Thymus (tissue), 11 donors: ENCODE data around the gene CCIN. TPM values are rescaled to one million over a fixed set of nuclear protein-coding genes. Genes with fewer than 3 reads are reported as not detected.

Source experiments
- DNase-seq, 9 donors: peaks; one replicate each; pipeline ENCODE4 v3.0.0-alpha.2; 2013; ENCODE audit warnings: low spot score in 9 of 9, low read depth in 6 of 9, missing footprints in 1 of 9
- H3K27ac ChIP-seq, 2 donors: one replicate each; pipeline ENCODE4 v1.5.1; 2013; ENCODE audit warnings: control low read depth in 1 of 2, low read depth in 1 of 2, low read length in 1 of 2, mild to moderate bottlenecking in 1 of 2, moderate library complexity in 1 of 2
- H3K27me3 ChIP-seq, 2 donors: one replicate each; pipeline ENCODE4 v1.5.1; 2013; ENCODE audit warnings: low read length in 1 of 2; ENCODE audit not compliant: control insufficient read depth in 2 of 2, insufficient read depth in 1 of 2
- H3K36me3 ChIP-seq, 2 donors: one replicate each; pipeline ENCODE4 v1.5.1; 2013; ENCODE audit warnings: low read length in 1 of 2, mild to moderate bottlenecking in 1 of 2, moderate library complexity in 1 of 2; ENCODE audit not compliant: control insufficient read depth in 2 of 2, insufficient read depth in 2 of 2
- H3K4me1 ChIP-seq, 2 donors: one replicate each; pipeline ENCODE4 v1.5.1; 2013; ENCODE audit warnings: low read length in 2 of 2; ENCODE audit not compliant: control insufficient read depth in 2 of 2, insufficient read depth in 2 of 2
- H3K4me3 ChIP-seq, 2 donors: one replicate each; pipeline ENCODE4 v1.5.1; 2013; ENCODE audit warnings: low read length in 2 of 2, control low read depth in 1 of 2, mild to moderate bottlenecking in 1 of 2
- H3K9me3 ChIP-seq, 2 donors: one replicate each; pipeline ENCODE4 v1.5.1; 2013; ENCODE audit warnings: low read length in 1 of 2, mild to moderate bottlenecking in 1 of 2; ENCODE audit not compliant: control insufficient read depth in 2 of 2, insufficient read depth in 1 of 2
- WGBS: extraction: QIAGEN DNeasy Blood & Tissue Kit; methylation state at CpG from one replicate; pipeline ENCODE4 v1.1.7; 2013; 5-methylcytosine and 5-hydroxymethylcytosine counted together
- polyA plus RNA-seq: library from polyadenylated mRNA; stranded (reverse); fragments of 200-250 nt; gene quantifications from one replicate; pipeline ENCODE4 v1.2.3, GENCODE V29; 2013
- total RNA-seq: library from RNA; stranded (reverse); fragments of 120-200 nt; gene quantifications from one replicate; pipeline ENCODE4 v1.2.4, GENCODE V29; 2013
- donor health status: healthy.

CCIN gene
- total and polyA plus RNA-seq, 2 donors: 0.05 TPM

GRCh38 chr9:36217256-36217968 lies 48.2 kb downstream of the CCIN start:
- WGBS: 81% methylated on average over 13 of the region's 13 CpGs
- no peak overlapping the region for H3K4me3 ChIP-seq
- H3K9me3 ChIP-seq: peaks cover 3 to 7% of the 10 kb centered on the region in 2 donors
- H3K27me3 ChIP-seq: no peaks in the 10 kb centered on the region
- peaks cover 0 to 3% of the 10 kb centered on the region in 2 donors for H3K4me1 ChIP-seq
- H3K27ac ChIP-seq: no peak overlapping the region
- no peak for DNase-seq
- H3K36me3 ChIP-seq: peaks cover 67% of the 10 kb centered on the region in 2 donors

GRCh38 chr9:36218011-36218410 lies 48.8 kb downstream of the CCIN start:
- H3K9me3 ChIP-seq: peaks cover 9 to 12% of the 10 kb centered on the region in 2 donors
- H3K27ac ChIP-seq: no peak overlapping the region
- DNase-seq: no peak
- WGBS: 89% methylated on average over 5 of the region's 5 CpGs
- H3K4me3 ChIP-seq: no peak overlapping the region
- peaks cover 0 to 3% of the 10 kb centered on the region in 2 donors for H3K4me1 ChIP-seq
- no peaks in the 10 kb centered on the region for H3K27me3 ChIP-seq
- H3K36me3 ChIP-seq: peaks cover 67 to 68% of the 10 kb centered on the region in 2 donors

DNA sequence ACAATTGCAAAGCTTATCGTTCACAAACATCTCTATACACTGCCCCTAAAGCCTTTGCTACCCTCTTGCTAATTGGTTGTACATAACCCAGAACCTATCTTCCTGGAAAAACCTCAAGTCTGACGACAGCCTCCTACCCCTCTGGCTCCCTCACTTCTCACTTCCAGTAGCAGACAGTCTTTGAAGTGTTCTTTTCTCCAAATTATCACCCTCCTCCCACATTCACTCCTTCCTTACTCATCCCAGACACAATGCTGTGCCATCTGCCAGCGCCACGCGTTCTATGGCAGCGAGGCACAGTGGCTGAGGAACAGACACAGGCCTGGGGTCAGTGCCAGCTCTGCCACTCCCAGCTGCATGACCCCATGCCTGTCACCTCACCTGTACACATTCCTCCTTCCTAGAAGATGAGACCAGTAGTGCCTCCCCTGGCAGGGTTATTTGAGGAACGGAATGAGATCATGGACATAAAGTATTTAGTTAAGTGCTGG lies 49.3 kb downstream of the CCIN start:
- H3K27ac ChIP-seq: no peak overlapping the region
- no peaks in the 10 kb centered on the region for H3K27me3 ChIP-seq
- H3K4me3 ChIP-seq: no peak overlapping the region
- 76% methylated on average over 7 of the region's 7 CpGs for WGBS
- peaks cover 0 to 3% of the 10 kb centered on the region in 2 donors for H3K4me1 ChIP-seq
- no peak for DNase-seq
- peaks cover 65 to 70% of the 10 kb centered on the region in 2 donors for H3K36me3 ChIP-seq
- H3K9me3 ChIP-seq: peaks cover 10 to 12% of the 10 kb centered on the region in 2 donors

Other genes starting within 250 kb of the CCIN start
- gene OR2S2, start 211.2 kb upstream of the CCIN start, total RNA-seq: not detected
- gene OR2S2, start 211.2 kb upstream of the CCIN start, polyA plus RNA-seq: 0.02 TPM
- 3.3 TPM for gene RECK, start 132.5 kb upstream of the CCIN start, total RNA-seq
- 6.6 TPM for gene RECK, start 132.5 kb upstream of the CCIN start, polyA plus RNA-seq
- 19.8 TPM for gene GLIPR2, start 32.7 kb upstream of the CCIN start, total RNA-seq
- 27.0 TPM for gene GLIPR2, start 32.7 kb upstream of the CCIN start, polyA plus RNA-seq
- 199 TPM for gene CLTA, start 21.5 kb downstream of the CCIN start, total RNA-seq
- 131 TPM for gene CLTA, start 21.5 kb downstream of the CCIN start, polyA plus RNA-seq
- 6.0 TPM for gene GNE, start 89.1 kb downstream of the CCIN start, total RNA-seq
- 5.3 TPM for gene GNE, start 89.1 kb downstream of the CCIN start, polyA plus RNA-seq
- 9.5 TPM for gene RNF38, start 230.9 kb downstream of the CCIN start, total RNA-seq
- gene RNF38, start 230.9 kb downstream of the CCIN start, polyA plus RNA-seq: 19.0 TPM